ENCODE results near the gene POFUT2.

- TF ChIP-seq POLR2A (IDR thresholded peaks at IDR 0.05) (no peak), CTCF (IDR thresholded peaks at IDR 0.05) (no peak), EP300 (IDR thresholded peaks at IDR 0.05) (no peak)
Measured at GRCh38 chr21:45283035-45283610, 4.6 kb downstream of the POFUT2 start.
